ENCODE data around the gene PCSK2.

The PCSK2 gene

GRCh38 chr20:17295991-17296390, 69.2 kb downstream of the PCSK2 start:
- peaks cover 2% of the 10 kb centered on the region; the same call in 1 of the 2 replicates for H3K36me3 ChIP-seq
- H3K27me3 ChIP-seq (ENCODE audit: insufficient read depth, low read depth, severe bottlenecking) = no peaks in the 10 kb centered on the region
- H3K4me3 ChIP-seq (ENCODE audit: low read depth, low read length) = no peak overlapping the region
- H3K9me3 ChIP-seq (ENCODE audit: severe bottlenecking) = no peaks in the 10 kb centered on the region
- no peak for DNase-seq
- H3K27ac ChIP-seq = no peak overlapping the region
- no peak for TF ChIP-seq CTCF (IDR thresholded peaks at IDR 0.05; ENCODE audit: low read depth, low read length)

GRCh38 chr20:17298171-17298570, 71.3 kb downstream of the PCSK2 start:
- no peak for TF ChIP-seq CTCF (IDR thresholded peaks at IDR 0.05; ENCODE audit: low read depth, low read length)
- no peak overlapping the region for H3K27ac ChIP-seq
- H3K9me3 ChIP-seq (ENCODE audit: severe bottlenecking) = no peaks in the 10 kb centered on the region
- peaks cover 8% of the 10 kb centered on the region for H3K36me3 ChIP-seq
- H3K4me3 ChIP-seq (ENCODE audit: low read depth, low read length) = no peak overlapping the region
- DNase-seq = no peak
- no peaks in the 10 kb centered on the region for H3K27me3 ChIP-seq (ENCODE audit: insufficient read depth, low read depth, severe bottlenecking)

GRCh38 chr20:17298751-17299150, 71.9 kb downstream of the PCSK2 start:
- TF ChIP-seq CTCF (IDR thresholded peaks at IDR 0.05; ENCODE audit: low read depth, low read length) = no peak
- Histone ChIP-seq H3K9me3 (ENCODE audit: severe bottlenecking) (no peaks in the 10 kb centered on the region), H3K36me3 (peaks cover 8% of the 10 kb centered on the region), H3K27me3 (ENCODE audit: insufficient read depth, low read depth, severe bottlenecking) (no peaks in the 10 kb centered on the region), H3K4me3 (ENCODE audit: low read depth, low read length) (no peak overlapping the region), H3K27ac (no peak overlapping the region)
- DNase-seq = no peak

- TF ChIP-seq CTCF (IDR thresholded peaks at IDR 0.05; ENCODE audit: low read depth, low read length) = no peak
These were observed 73.3 kb downstream of the PCSK2 start for GRCh38 chr20:17300113-17300512.

GRCh38 chr20:17304774-17305173, 77.9 kb downstream of the PCSK2 start:
- Histone ChIP-seq H3K27me3 (ENCODE audit: insufficient read depth, low read depth, severe bottlenecking) (no peaks in the 10 kb centered on the region), H3K4me3 (ENCODE audit: low read depth, low read length) (no peak overlapping the region), H3K27ac (no peak overlapping the region), H3K9me3 (ENCODE audit: severe bottlenecking) (no peaks in the 10 kb centered on the region), H3K36me3 (peaks cover 31% of the 10 kb centered on the region)
- no peak for TF ChIP-seq CTCF (IDR thresholded peaks at IDR 0.05; ENCODE audit: low read depth, low read length)
- no peak for DNase-seq

More at GRCh38 chr20:17300113-17300512, 73.3 kb downstream of the PCSK2 start:
- Histone ChIP-seq H3K36me3 (peaks cover 6% of the 10 kb centered on the region), H3K9me3 (ENCODE audit: severe bottlenecking) (no peaks in the 10 kb centered on the region), H3K27me3 (ENCODE audit: insufficient read depth, low read depth, severe bottlenecking) (no peaks in the 10 kb centered on the region), H3K4me3 (ENCODE audit: low read depth, low read length) (no peak overlapping the region), H3K27ac (no peak overlapping the region)
- DNase-seq = no peak

- H3K36me3 ChIP-seq = peaks cover 31% of the 10 kb centered on the region
- H3K27me3 ChIP-seq (ENCODE audit: insufficient read depth, low read depth, severe bottlenecking) = no peaks in the 10 kb centered on the region
- no peak overlapping the region for H3K27ac ChIP-seq
- TF ChIP-seq CTCF (IDR thresholded peaks at IDR 0.05; ENCODE audit: low read depth, low read length) = no peak
- H3K4me3 ChIP-seq (ENCODE audit: low read depth, low read length) = no peak overlapping the region
- no peaks in the 10 kb centered on the region for H3K9me3 ChIP-seq (ENCODE audit: severe bottlenecking)
- no peak for DNase-seq
These were observed 79.6 kb downstream of the PCSK2 start for GRCh38 chr20:17306427-17306826.
